CD8-positive, alpha-beta memory T cell (primary cell): Measurements from ENCODE around the gene ITGA2B. TPM values are rescaled to one million over a fixed set of nuclear protein-coding genes. Genes with fewer than 3 reads are reported as not detected.
A peak's percentile ranks its signal among the peaks of the same experiment; 100 is the strongest.

Experiments
- CTCF ChIA-PET: fragments of 350-600 bp; sonication (Branson Sonifier 250); formaldehyde crosslinking; loops from one replicate; lab custom pipeline; 2021; ENCODE audit warnings: antibody characterized with exemption; lab: Charles Lee
- POLR2A ChIA-PET: fragments of 350-600 bp; sonication (Branson Sonifier 250); formaldehyde crosslinking; loops from one replicate; lab custom pipeline; 2021; ENCODE audit warnings: antibody characterized with exemption; lab: Charles Lee
- DNase-seq, 5 donors: peaks; one replicate each; pipeline versions ENCODE4 v3.0.0 to v3.0.0-alpha.2; 2020 to 2022; ENCODE audit warnings: mixed read lengths in 1 of 5
- H3K27ac ChIP-seq: one replicate; pipeline ENCODE4 v1.7.0; 2013; ENCODE audit warnings: low read depth, mild to moderate bottlenecking, low read length, moderate library complexity
- H3K27me3 ChIP-seq: 2 replicates; pipeline ENCODE4 v1.7.0; 2013; ENCODE audit warnings: low read length, mild to moderate bottlenecking; ENCODE audit not compliant: insufficient read depth, poor library complexity, severe bottlenecking
- H3K36me3 ChIP-seq: 2 replicates; pipeline ENCODE4 v1.7.0; 2013; ENCODE audit warnings: mild to moderate bottlenecking, low read length, moderate library complexity; ENCODE audit not compliant: insufficient read depth
- H3K4me1 ChIP-seq: 2 replicates; pipeline ENCODE4 v1.7.0; 2013; ENCODE audit warnings: mild to moderate bottlenecking, low read length, moderate library complexity; ENCODE audit not compliant: insufficient read depth
- H3K4me3 ChIP-seq: 2 replicates; pipeline ENCODE4 v1.7.0; 2013; ENCODE audit warnings: mild to moderate bottlenecking, low read length
- H3K9me3 ChIP-seq: 2 replicates; pipeline ENCODE4 v1.7.0; 2013; ENCODE audit warnings: mild to moderate bottlenecking, low read length
- H3K27ac Mint-ChIP-seq, 8 donors: one replicate each; pipeline ENCODE4 v1.8.0; 2020 to 2021; ENCODE audit warnings: mixed read lengths in 8 of 8, mild to moderate bottlenecking in 6 of 8, inconsistent platforms in 3 of 8, moderate library complexity in 3 of 8
- H3K27me3 Mint-ChIP-seq, 2 donors: one replicate each; pipeline ENCODE4 v1.8.0; 2020 to 2021; ENCODE audit warnings: mixed read lengths in 2 of 2, mild to moderate bottlenecking in 1 of 2, moderate library complexity in 1 of 2
- H3K36me3 Mint-ChIP-seq, 3 donors: one replicate each; pipeline ENCODE4 v1.8.0; 2020 to 2021; ENCODE audit warnings: mixed read lengths in 3 of 3, inconsistent platforms in 1 of 3, mild to moderate bottlenecking in 1 of 3
- H3K4me1 Mint-ChIP-seq, 3 donors: one replicate each; pipeline ENCODE4 v1.8.0; 2020 to 2021; ENCODE audit warnings: mixed read lengths in 3 of 3, inconsistent platforms in 1 of 3, mild to moderate bottlenecking in 1 of 3
- H3K4me3 Mint-ChIP-seq, 7 donors: one replicate each; pipeline ENCODE4 v1.8.0; 2020 to 2021; ENCODE audit warnings: mixed read lengths in 7 of 7, mild to moderate bottlenecking in 6 of 7, moderate library complexity in 4 of 7, inconsistent platforms in 2 of 7
- H3K9me3 Mint-ChIP-seq, 5 donors: one replicate each; pipeline ENCODE4 v1.8.0; 2020 to 2022; ENCODE audit warnings: mixed read lengths in 5 of 5, mild to moderate bottlenecking in 3 of 5, moderate library complexity in 2 of 5, inconsistent platforms in 1 of 5
- polyA plus RNA-seq: library from polyadenylated mRNA; unstranded; fragments of 300-500 nt; fragmentation: Illumina TruSeq; gene quantifications from one replicate; pipeline ENCODE4 v1.2.3, GENCODE V29; 2021
- total RNA-seq, 2 experiments: library from RNA; stranded (reverse); gene quantifications; one replicate each; pipeline ENCODE4 v1.2.3, GENCODE V29; 2021

The ITGA2B gene
- under 1 TPM in 1 of 2 experiments, not detected in 1; 0.31 TPM for total RNA-seq
- polyA plus RNA-seq: 0.12 TPM

- Histone ChIP-seq H3K27ac (no peak within 1 kb of the TSS), H3K36me3 (no peaks in the 10 kb centered on the region), H3K4me3 (no peak within 1 kb of the TSS), H3K9me3 (no peaks in the 10 kb centered on the region), H3K4me1 (peaks cover 10% of the 10 kb centered on the region), H3K27me3 (peaks cover 8% of the 10 kb centered on the region)
- no peak for DNase-seq
- Mint-ChIP-seq H3K4me3 (peak within 1 kb of the TSS in 2 of 7 donors; percentile 9 to 12), H3K27ac (no peak within 1 kb of the TSS), H3K4me1 (peaks cover 13 to 28% (median 14%) of the 10 kb centered on the region in 3 donors), H3K27me3 (peaks cover 20 to 23% of the 10 kb centered on the region in 2 donors), H3K36me3 (no peaks in the 10 kb centered on the region), H3K9me3 (no peaks in the 10 kb centered on the region)
- ChIA-PET POLR2A (no interaction called here), CTCF (interaction anchor here (1.3 kb wide), 1 partner anchor 26 kb away, joined by 4 read pairs; the partner anchor contains the start of gene FAM171A2)
Observed at GRCh38 chr17:44389281-44389680, at the start of gene ITGA2B. Gene ITGA2B, minus strand, starts transcription at chr17:44389649. Its CDS starts 176 bp downstream, at chr17:44389473.

GRCh38 chr17:44439168-44439567 is 49.7 kb upstream of the ITGA2B start:
- peak overlapping the region; percentile 6 to 68 (median 39) for H3K27ac Mint-ChIP-seq
- no peak overlapping the region for H3K27ac ChIP-seq
- ChIA-PET POLR2A (no interaction called here), CTCF (no interaction called here)
- no peak overlapping the region for H3K4me3 ChIP-seq
- H3K9me3 ChIP-seq: no peaks in the 10 kb centered on the region
- H3K36me3 ChIP-seq: peaks cover 9% of the 10 kb centered on the region
- no peaks in the 10 kb centered on the region for H3K27me3 ChIP-seq
- no peak for DNase-seq
- H3K4me1 Mint-ChIP-seq: peaks cover 24 to 33% (median 31%) of the 10 kb centered on the region in 3 donors
- no peaks in the 10 kb centered on the region for H3K27me3 Mint-ChIP-seq
- no peaks in the 10 kb centered on the region for H3K9me3 Mint-ChIP-seq
- H3K4me1 ChIP-seq: peaks cover 15% of the 10 kb centered on the region
- peaks cover 0 to 34% (median 5%) of the 10 kb centered on the region in 3 donors for H3K36me3 Mint-ChIP-seq
- peak overlapping the region in 6 of 7 donors; percentile 7 to 36 (median 16) for H3K4me3 Mint-ChIP-seq

- H3K36me3 Mint-ChIP-seq: peaks cover 0 to 38% (median 6%) of the 10 kb centered on the region in 3 donors
- no peak overlapping the region for H3K4me3 ChIP-seq
- no peaks in the 10 kb centered on the region for H3K9me3 ChIP-seq
- H3K27me3 Mint-ChIP-seq: no peaks in the 10 kb centered on the region
- ChIA-PET CTCF (no interaction called here), POLR2A (no interaction called here)
- no peaks in the 10 kb centered on the region for H3K27me3 ChIP-seq
- H3K36me3 ChIP-seq: peaks cover 9% of the 10 kb centered on the region
- peak overlapping the region in 6 of 7 donors; percentile 3 to 73 (median 15) for H3K4me3 Mint-ChIP-seq
- no peak overlapping the region for H3K27ac ChIP-seq
- H3K4me1 ChIP-seq: peaks cover 15% of the 10 kb centered on the region
- H3K9me3 Mint-ChIP-seq: no peaks in the 10 kb centered on the region
- peaks cover 23 to 33% (median 29%) of the 10 kb centered on the region in 3 donors for H3K4me1 Mint-ChIP-seq
- peak in 1 of 5 donors; percentile 32 for DNase-seq
- peak overlapping the region; percentile 6 to 76 (median 36) for H3K27ac Mint-ChIP-seq
Observed at GRCh38 chr17:44438636-44439035, 49.2 kb upstream of the ITGA2B start.

GRCh38 chr17:44436336-44436735 is 46.9 kb upstream of the ITGA2B start:
- Histone ChIP-seq H3K27ac (no peak overlapping the region), H3K36me3 (peaks cover 25% of the 10 kb centered on the region), H3K4me1 (peaks cover 15% of the 10 kb centered on the region), H3K4me3 (no peak overlapping the region), H3K9me3 (no peaks in the 10 kb centered on the region), H3K27me3 (no peaks in the 10 kb centered on the region)
- no peaks in the 10 kb centered on the region for H3K9me3 Mint-ChIP-seq
- H3K36me3 Mint-ChIP-seq: peaks cover 8 to 56% (median 16%) of the 10 kb centered on the region in 3 donors
- H3K4me3 Mint-ChIP-seq: no peak overlapping the region
- CTCF ChIA-PET: no interaction called here
- H3K27ac Mint-ChIP-seq: no peak overlapping the region
- peaks cover 23 to 35% (median 33%) of the 10 kb centered on the region in 3 donors for H3K4me1 Mint-ChIP-seq
- POLR2A ChIA-PET: no interaction called here
- H3K27me3 Mint-ChIP-seq: no peaks in the 10 kb centered on the region
- DNase-seq: no peak

GRCh38 chr17:44432254-44433157 is 43.1 kb upstream of the ITGA2B start:
- H3K36me3 Mint-ChIP-seq: peaks cover 8 to 57% (median 19%) of the 10 kb centered on the region in 3 donors
- no peak overlapping the region for H3K4me3 Mint-ChIP-seq
- no peaks in the 10 kb centered on the region for H3K9me3 ChIP-seq
- peaks cover 0 to 6% (median 4%) of the 10 kb centered on the region in 3 donors for H3K4me1 Mint-ChIP-seq
- H3K4me1 ChIP-seq: no peaks in the 10 kb centered on the region
- no peaks in the 10 kb centered on the region for H3K27me3 ChIP-seq
- H3K4me3 ChIP-seq: no peak overlapping the region
- peak overlapping the region in 4 of 8 donors; percentile 2 to 82 (median 10) for H3K27ac Mint-ChIP-seq
- peaks cover 25% of the 10 kb centered on the region for H3K36me3 ChIP-seq
- ChIA-PET POLR2A (no interaction called here), CTCF (no interaction called here)
- no peak overlapping the region for H3K27ac ChIP-seq
- H3K9me3 Mint-ChIP-seq: no peaks in the 10 kb centered on the region
- H3K27me3 Mint-ChIP-seq: no peaks in the 10 kb centered on the region
- no peak for DNase-seq

- ChIA-PET POLR2A (no interaction called here), CTCF (no interaction called here)
- H3K27ac Mint-ChIP-seq: peak overlapping the region in 3 of 8 donors; percentile 10 to 61 (median 15)
- H3K27ac ChIP-seq: no peak overlapping the region
- no peaks in the 10 kb centered on the region for H3K27me3 Mint-ChIP-seq
- H3K9me3 Mint-ChIP-seq: no peaks in the 10 kb centered on the region
- no peaks in the 10 kb centered on the region for H3K9me3 ChIP-seq
- H3K36me3 ChIP-seq: peaks cover 22% of the 10 kb centered on the region
- H3K4me3 ChIP-seq: no peak overlapping the region
- no peak for DNase-seq
- no peaks in the 10 kb centered on the region for H3K4me1 ChIP-seq
- no peaks in the 10 kb centered on the region for H3K27me3 ChIP-seq
- H3K4me3 Mint-ChIP-seq: no peak overlapping the region
- H3K36me3 Mint-ChIP-seq: peaks cover 0 to 61% (median 2%) of the 10 kb centered on the region in 3 donors
- peaks cover 8 to 23% (median 13%) of the 10 kb centered on the region in 3 donors for H3K4me1 Mint-ChIP-seq
Observed at GRCh38 chr17:44424828-44425461, 35.5 kb upstream of the ITGA2B start.

- no peak for DNase-seq
- CTCF ChIA-PET: no interaction called here
Observed at GRCh38 chr17:44417553-44417952, 28.1 kb upstream of the ITGA2B start.

More at GRCh38 chr17:44417553-44417952, 28.1 kb upstream of the ITGA2B start:
- Mint-ChIP-seq H3K36me3 (peaks cover 0 to 71% (median 12%) of the 10 kb centered on the region in 3 donors), H3K27me3 (no peaks in the 10 kb centered on the region), H3K27ac (peak overlapping the region in 3 of 8 donors; percentile 0 to 47 (median 42)), H3K4me1 (peaks cover 2 to 6% (median 4%) of the 10 kb centered on the region in 3 donors), H3K4me3 (no peak overlapping the region), H3K9me3 (no peaks in the 10 kb centered on the region)
- Histone ChIP-seq H3K36me3 (peaks cover 12% of the 10 kb centered on the region), H3K27ac (no peak overlapping the region), H3K4me1 (no peaks in the 10 kb centered on the region), H3K9me3 (no peaks in the 10 kb centered on the region), H3K4me3 (no peak overlapping the region), H3K27me3 (no peaks in the 10 kb centered on the region)
- POLR2A ChIA-PET: no interaction called here
